Vagina (tissue), 2 donors: ENCODE measurements around the gene MBP.
A peak's percentile ranks its signal among the peaks of the same experiment; 100 is the strongest.

Experiments
- POLR2A ChIP-seq, 2 donors: fragments of 450-650 bp; IDR thresholded peaks; one replicate each; pipeline ENCODE4 v1.6.1; 2017; ENCODE audit warnings: antibody characterized with exemption in 2 of 2, mild to moderate bottlenecking in 2 of 2, moderate library complexity in 2 of 2
- POLR2AphosphoS5 ChIP-seq, 2 donors: sonication (generic); formaldehyde crosslinking; IDR thresholded peaks; one replicate each; pipeline ENCODE4 v1.9.0; 2017; ENCODE audit warnings: antibody characterized with exemption in 2 of 2, mild to moderate bottlenecking in 2 of 2, low read depth in 1 of 2; ENCODE audit not compliant: insufficient read depth in 1 of 2
- TF ChIP-seq, protein P1 (sequence below), 3 experiments: fragments of 450-650 bp in 2 of 3; fragments of 200-600 bp in 1 of 3; sonication (generic) in 1 of 3; IDR thresholded peaks; one replicate each; pipeline ENCODE4 v1.5.1; 2017 to 2019; ENCODE audit warnings: antibody characterized with exemption in 3 of 3, mild to moderate bottlenecking in 2 of 3, moderate library complexity in 2 of 3

GRCh38 chr18:77065221-77065981 lies 67.2 kb downstream of the MBP start:
- TF ChIP-seq, protein P1, sequence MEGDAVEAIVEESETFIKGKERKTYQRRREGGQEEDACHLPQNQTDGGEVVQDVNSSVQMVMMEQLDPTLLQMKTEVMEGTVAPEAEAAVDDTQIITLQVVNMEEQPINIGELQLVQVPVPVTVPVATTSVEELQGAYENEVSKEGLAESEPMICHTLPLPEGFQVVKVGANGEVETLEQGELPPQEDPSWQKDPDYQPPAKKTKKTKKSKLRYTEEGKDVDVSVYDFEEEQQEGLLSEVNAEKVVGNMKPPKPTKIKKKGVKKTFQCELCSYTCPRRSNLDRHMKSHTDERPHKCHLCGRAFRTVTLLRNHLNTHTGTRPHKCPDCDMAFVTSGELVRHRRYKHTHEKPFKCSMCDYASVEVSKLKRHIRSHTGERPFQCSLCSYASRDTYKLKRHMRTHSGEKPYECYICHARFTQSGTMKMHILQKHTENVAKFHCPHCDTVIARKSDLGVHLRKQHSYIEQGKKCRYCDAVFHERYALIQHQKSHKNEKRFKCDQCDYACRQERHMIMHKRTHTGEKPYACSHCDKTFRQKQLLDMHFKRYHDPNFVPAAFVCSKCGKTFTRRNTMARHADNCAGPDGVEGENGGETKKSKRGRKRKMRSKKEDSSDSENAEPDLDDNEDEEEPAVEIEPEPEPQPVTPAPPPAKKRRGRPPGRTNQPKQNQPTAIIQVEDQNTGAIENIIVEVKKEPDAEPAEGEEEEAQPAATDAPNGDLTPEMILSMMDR (IDR thresholded peaks at IDR 0.05): no peak
- no peak for TF ChIP-seq POLR2A (IDR thresholded peaks at IDR 0.05)
- peak in 1 of 2 donors; percentile 59 for TF ChIP-seq POLR2AphosphoS5 (IDR thresholded peaks at IDR 0.05; ENCODE audit: insufficient read depth in 1 of 2, low read depth in 1 of 2)
